Astrocyte (in vitro differentiated cells and primary cell): ENCODE data around the gene DCLK1. TPM values are rescaled to one million over a fixed set of nuclear protein-coding genes. Genes with fewer than 3 reads are reported as not detected.

ENCODE experiments used
- DNase-seq: peaks from one replicate; pipeline ENCODE4 v3.0.0-alpha.2; 2010; ENCODE audit warnings: low read depth
- FAIRE-seq: peaks from 2 replicates; lab custom pipeline; 2011; peaks lifted over from hg19 to GRCh38; lab: Jason Lieb, UNC
- H2AFZ ChIP-seq: 2 replicates; pipeline ENCODE4 v1.6.0; 2012; ENCODE audit warnings: low read depth, low read length, inconsistent platforms
- H3K27ac ChIP-seq: 2 replicates; pipeline ENCODE4 v1.5.1; 2011; ENCODE audit warnings: low read depth, low read length, inconsistent platforms
- H3K27me3 ChIP-seq: 2 replicates; pipeline ENCODE4 v1.6.0; 2011; ENCODE audit warnings: low read length, inconsistent platforms; ENCODE audit not compliant: insufficient read depth
- H3K36me3 ChIP-seq: 2 replicates; pipeline ENCODE4 v1.5.1; 2011; ENCODE audit warnings: low read length, inconsistent platforms; ENCODE audit not compliant: insufficient read depth
- H3K4me1 ChIP-seq: 2 replicates; pipeline ENCODE4 v1.5.1; 2011; ENCODE audit warnings: low read length, inconsistent platforms; ENCODE audit not compliant: insufficient read depth
- H3K4me2 ChIP-seq: 2 replicates; pipeline ENCODE4 v1.6.0; 2012; ENCODE audit warnings: low read length, inconsistent platforms
- H3K4me3 ChIP-seq: 2 replicates; pipeline ENCODE4 v1.5.1; 2011; ENCODE audit warnings: low read depth, mild to moderate bottlenecking, low read length, inconsistent platforms; ENCODE audit not compliant: insufficient read depth
- H3K79me2 ChIP-seq: 2 replicates; pipeline ENCODE4 v1.6.0; 2012; ENCODE audit warnings: mild to moderate bottlenecking, low read length, inconsistent platforms; ENCODE audit not compliant: insufficient read depth
- H3K9ac ChIP-seq: 2 replicates; pipeline ENCODE4 v1.6.0; 2012; ENCODE audit warnings: mild to moderate bottlenecking, low read length, inconsistent platforms
- H3K9me3 ChIP-seq: 2 replicates; pipeline ENCODE4 v1.5.1; 2012; ENCODE audit warnings: low read depth, mild to moderate bottlenecking, low read length, inconsistent platforms; ENCODE audit not compliant: insufficient read depth
- H4K20me1 ChIP-seq: 2 replicates; pipeline ENCODE4 v1.6.0; 2012; ENCODE audit warnings: low read length, inconsistent platforms; ENCODE audit not compliant: insufficient read depth
- H3K27ac Mint-ChIP-seq: one replicate; pipeline ENCODE4 v1.8.0; 2021; ENCODE audit warnings: mild to moderate bottlenecking, mixed read lengths; ENCODE audit not compliant: unreplicated experiment
- H3K27me3 Mint-ChIP-seq: one replicate; pipeline ENCODE4 v1.8.0; 2021; ENCODE audit warnings: low read depth, mixed read lengths; ENCODE audit not compliant: unreplicated experiment
- H3K36me3 Mint-ChIP-seq: one replicate; pipeline ENCODE4 v1.8.0; 2021; ENCODE audit warnings: low read depth, mixed read lengths; ENCODE audit not compliant: unreplicated experiment
- H3K4me1 Mint-ChIP-seq: one replicate; pipeline ENCODE4 v1.8.0; 2021; ENCODE audit warnings: low read depth, mixed read lengths; ENCODE audit not compliant: unreplicated experiment
- H3K4me3 Mint-ChIP-seq: one replicate; pipeline ENCODE4 v1.8.0; 2021; ENCODE audit warnings: mild to moderate bottlenecking, moderate library complexity, mixed read lengths; ENCODE audit not compliant: unreplicated experiment
- H3K9me3 Mint-ChIP-seq: one replicate; pipeline ENCODE4 v1.8.0; 2021; ENCODE audit warnings: mild to moderate bottlenecking, mixed read lengths; ENCODE audit not compliant: unreplicated experiment
- EZH2 ChIP-seq: IDR thresholded peaks from 2 replicates; pipeline ENCODE4 v1.6.1; 2012; ENCODE audit warnings: mild to moderate bottlenecking, low read length, inconsistent platforms; ENCODE audit not compliant: insufficient read depth
- total RNA-seq: library from RNA; stranded (reverse); gene quantifications from 2 replicates; pipeline ENCODE4 v1.2.1, GENCODE V29; 2021
- TF ChIP-seq, protein P1 (sequence below): IDR thresholded peaks from 2 replicates; pipeline ENCODE4 v1.5.1; 2011; ENCODE audit warnings: low read depth, mild to moderate bottlenecking, inconsistent platforms, low read length, moderate library complexity; ENCODE audit not compliant: insufficient read depth

DCLK1 gene
- total RNA-seq, 1 donor from 2014 or later, result 4.9 TPM

DNA sequence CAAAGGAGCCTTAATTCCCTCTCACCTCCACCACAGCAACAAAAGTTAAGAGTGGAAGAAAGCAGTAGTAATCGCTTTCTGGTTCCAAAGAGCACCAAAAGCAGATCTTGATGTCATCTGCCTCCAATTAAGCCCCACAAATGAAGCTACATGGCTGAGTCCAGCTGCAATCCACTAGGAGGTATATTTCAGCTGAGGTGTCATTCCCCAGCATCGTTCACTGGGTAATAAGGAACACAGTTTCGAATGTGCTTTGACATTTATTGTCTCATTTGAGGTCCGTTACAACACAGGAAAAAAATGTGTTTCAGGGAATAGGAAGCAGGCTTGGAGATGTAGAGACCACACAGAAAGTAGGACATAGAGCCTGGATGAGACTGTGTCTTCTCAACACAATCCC is 190.4 kb downstream of the DCLK1 start:
- no peak overlapping the region for H2AFZ ChIP-seq
- no peak overlapping the region for H3K9ac ChIP-seq
- FAIRE-seq (no peak), DNase-seq (no peak)
- no peak overlapping the region for H3K4me2 ChIP-seq
- H3K36me3 ChIP-seq, result no peaks in the 10 kb centered on the region
- no peak overlapping the region for H3K27ac ChIP-seq
- peaks cover 10% of the 10 kb centered on the region for H3K9me3 Mint-ChIP-seq
- H3K36me3 Mint-ChIP-seq, result no peaks in the 10 kb centered on the region
- no peaks in the 10 kb centered on the region for H3K27me3 Mint-ChIP-seq
- no peaks in the 10 kb centered on the region for H3K79me2 ChIP-seq
- no peak overlapping the region for H3K4me3 Mint-ChIP-seq
- H3K9me3 ChIP-seq, result peaks cover 4% of the 10 kb centered on the region
- H3K27me3 ChIP-seq, result no peaks in the 10 kb centered on the region
- H4K20me1 ChIP-seq, result no peaks in the 10 kb centered on the region
- H3K27ac Mint-ChIP-seq, result no peak overlapping the region
- H3K4me1 ChIP-seq, result no peaks in the 10 kb centered on the region
- no peaks in the 10 kb centered on the region for H3K4me1 Mint-ChIP-seq
- no peak overlapping the region for H3K4me3 ChIP-seq
- no peak for TF ChIP-seq EZH2
- TF ChIP-seq, protein P1, sequence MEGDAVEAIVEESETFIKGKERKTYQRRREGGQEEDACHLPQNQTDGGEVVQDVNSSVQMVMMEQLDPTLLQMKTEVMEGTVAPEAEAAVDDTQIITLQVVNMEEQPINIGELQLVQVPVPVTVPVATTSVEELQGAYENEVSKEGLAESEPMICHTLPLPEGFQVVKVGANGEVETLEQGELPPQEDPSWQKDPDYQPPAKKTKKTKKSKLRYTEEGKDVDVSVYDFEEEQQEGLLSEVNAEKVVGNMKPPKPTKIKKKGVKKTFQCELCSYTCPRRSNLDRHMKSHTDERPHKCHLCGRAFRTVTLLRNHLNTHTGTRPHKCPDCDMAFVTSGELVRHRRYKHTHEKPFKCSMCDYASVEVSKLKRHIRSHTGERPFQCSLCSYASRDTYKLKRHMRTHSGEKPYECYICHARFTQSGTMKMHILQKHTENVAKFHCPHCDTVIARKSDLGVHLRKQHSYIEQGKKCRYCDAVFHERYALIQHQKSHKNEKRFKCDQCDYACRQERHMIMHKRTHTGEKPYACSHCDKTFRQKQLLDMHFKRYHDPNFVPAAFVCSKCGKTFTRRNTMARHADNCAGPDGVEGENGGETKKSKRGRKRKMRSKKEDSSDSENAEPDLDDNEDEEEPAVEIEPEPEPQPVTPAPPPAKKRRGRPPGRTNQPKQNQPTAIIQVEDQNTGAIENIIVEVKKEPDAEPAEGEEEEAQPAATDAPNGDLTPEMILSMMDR, result no peak

DNA sequence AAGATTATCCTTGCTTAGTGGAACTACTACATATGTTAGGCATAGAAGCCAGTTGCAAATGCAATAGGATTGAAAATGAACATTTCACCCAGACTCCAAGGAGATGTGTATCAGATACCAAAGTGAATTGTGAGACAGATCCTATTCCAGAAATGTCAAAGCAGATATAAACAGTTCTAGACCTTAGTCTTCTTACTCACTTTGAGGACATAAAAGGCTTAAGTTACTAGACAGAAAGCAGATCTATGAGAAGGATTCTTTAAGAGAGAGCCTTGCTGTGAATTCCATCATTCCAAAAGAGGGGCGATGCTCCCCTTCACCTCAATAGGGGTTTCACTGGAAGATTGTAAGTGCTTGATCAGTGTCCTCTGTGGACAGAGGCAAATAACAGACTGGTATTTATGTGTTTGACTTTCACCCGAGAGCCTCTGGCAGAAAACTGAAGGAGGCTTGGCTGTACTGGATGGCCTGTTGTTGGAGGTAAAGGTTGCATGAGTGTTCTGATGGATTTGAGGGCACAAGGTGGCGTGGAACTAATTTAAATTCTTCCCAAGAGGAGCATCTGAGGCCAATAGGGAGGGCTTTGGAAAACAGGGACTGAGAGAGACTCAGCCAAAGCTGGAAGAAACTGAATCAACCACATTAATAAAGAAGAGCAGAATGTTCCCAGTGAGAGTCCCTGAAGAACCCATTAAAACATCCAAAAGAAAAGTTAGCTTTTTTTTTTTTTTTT is 194.8 kb downstream of the DCLK1 start:
- Mint-ChIP-seq H3K36me3 (peaks cover 4% of the 10 kb centered on the region), H3K27me3 (no peaks in the 10 kb centered on the region), H3K27ac (no peak overlapping the region), H3K4me1 (no peaks in the 10 kb centered on the region), H3K9me3 (peaks cover 21% of the 10 kb centered on the region), H3K4me3 (no peak overlapping the region)
- H3K4me3 ChIP-seq, result no peak overlapping the region
- no peaks in the 10 kb centered on the region for H3K27me3 ChIP-seq
- DNase-seq (no peak), FAIRE-seq (no peak)
- H3K79me2 ChIP-seq, result no peaks in the 10 kb centered on the region
- H3K4me1 ChIP-seq, result no peaks in the 10 kb centered on the region
- H3K9me3 ChIP-seq, result no peaks in the 10 kb centered on the region
- no peak overlapping the region for H3K9ac ChIP-seq
- TF ChIP-seq EZH2, result no peak
- TF ChIP-seq, protein P1, result no peak
- no peaks in the 10 kb centered on the region for H3K36me3 ChIP-seq
- no peak overlapping the region for H2AFZ ChIP-seq
- H4K20me1 ChIP-seq, result no peaks in the 10 kb centered on the region
- H3K4me2 ChIP-seq, result no peak overlapping the region
- no peak overlapping the region for H3K27ac ChIP-seq
